Uterus (tissue), 4 donors: Measurements from ENCODE around the gene PTPRN2. TPM values are rescaled to one million over a fixed set of nuclear protein-coding genes. Genes with fewer than 3 reads are reported as not detected.

Experiments
- DNase-seq, 2 donors: peaks; one replicate each; pipeline ENCODE4 v3.0.0-alpha.2; 2019 to 2020
- H3K27ac ChIP-seq, 2 donors: fragments of 200-600 bp; sonication (generic); 1 replicate in 1 of 2; 2 replicates in 1 of 2; pipeline ENCODE4 v1.5.1; 2016 to 2018
- H3K27me3 ChIP-seq, 2 donors: fragments of 200-600 bp; sonication (generic); one replicate each; pipeline ENCODE4 v1.5.1; 2018 to 2019; ENCODE audit warnings: control low read depth in 1 of 2
- H3K36me3 ChIP-seq, 2 donors: fragments of 200-600 bp; sonication (generic); one replicate each; pipeline ENCODE4 v1.5.1; 2019; ENCODE audit warnings: control low read depth in 1 of 2
- H3K4me1 ChIP-seq, 2 donors: fragments of 200-600 bp; sonication (generic); one replicate each; pipeline ENCODE4 v1.5.1; 2018 to 2019; ENCODE audit warnings: control low read depth in 1 of 2
- H3K4me3 ChIP-seq, 2 donors: fragments of 200-600 bp; sonication (generic); 1 replicate in 1 of 2; 2 replicates in 1 of 2; pipeline ENCODE4 v1.5.1; 2018 to 2019; ENCODE audit warnings: mild to moderate bottlenecking in 1 of 2
- H3K9me3 ChIP-seq, 2 donors: fragments of 200-600 bp; sonication (generic); one replicate each; pipeline ENCODE4 v1.5.1; 2019; ENCODE audit warnings: control low read depth in 1 of 2
- CTCF ChIP-seq, 4 experiments: fragments of 200-600 bp in 2 of 4; fragments of 450-650 bp in 2 of 4; sonication (generic) in 2 of 4; IDR thresholded peaks; one replicate each; pipeline ENCODE4 v1.5.1; 2016 to 2019; ENCODE audit warnings: antibody characterized with exemption in 4 of 4, mild to moderate bottlenecking in 2 of 4, moderate library complexity in 1 of 4
- POLR2A ChIP-seq, 2 donors: fragments of 450-650 bp; IDR thresholded peaks; one replicate each; pipeline ENCODE4 v1.6.1; 2016; ENCODE audit warnings: antibody characterized with exemption in 2 of 2, mild to moderate bottlenecking in 1 of 2, moderate library complexity in 1 of 2
- intact Hi-C: fragments of 100-400 bp; cut with DNase I; formaldehyde crosslinking; loops from one replicate; pipeline ENCODE4 v1.15.1; 2023; ENCODE audit warnings: low total_unique reads
- total RNA-seq, 4 donors: library from RNA; depleted of rRNA in 3 of 4; stranded (reverse); fragments of >200 nt in 3 of 4; gene quantifications; one replicate each; pipeline versions ENCODE4 v1.1.0 to v1.2.4, GENCODE V29; 2014 to 2023
- donor health status: DM: yes; HTN: yes; CAD: no.

PTPRN2 gene
- total RNA-seq, 4 donors from 2014 or later = 1.2 to 5.2 (median 2.3) TPM

- intact Hi-C loops = no loop called here
- no peak for TF ChIP-seq POLR2A (IDR thresholded peaks at IDR 0.05)
- TF ChIP-seq CTCF (IDR thresholded peaks at IDR 0.05) = no peak
- H3K27me3 ChIP-seq = no peaks in the 10 kb centered on the region
- H3K4me1 ChIP-seq = no peaks in the 10 kb centered on the region
- no peaks in the 10 kb centered on the region for H3K36me3 ChIP-seq
- no peaks in the 10 kb centered on the region for H3K9me3 ChIP-seq
- H3K4me3 ChIP-seq = no peak overlapping the region
- no peak for DNase-seq
- no peak overlapping the region for H3K27ac ChIP-seq
Observed at GRCh38 chr7:158473221-158473620, 114.4 kb downstream of the PTPRN2 start.

- Histone ChIP-seq H3K27me3 (no peaks in the 10 kb centered on the region), H3K36me3 (no peaks in the 10 kb centered on the region), H3K27ac (no peak overlapping the region), H3K4me3 (no peak overlapping the region), H3K9me3 (no peaks in the 10 kb centered on the region), H3K4me1 (no peaks in the 10 kb centered on the region)
- intact Hi-C loops = no loop called here
- no peak for DNase-seq
- TF ChIP-seq POLR2A (IDR thresholded peaks at IDR 0.05) = no peak
- no peak for TF ChIP-seq CTCF (IDR thresholded peaks at IDR 0.05)
Observed at GRCh38 chr7:158472596-158472995, 115.0 kb downstream of the PTPRN2 start.

GRCh38 chr7:158471716-158472115, 115.9 kb downstream of the PTPRN2 start:
- Histone ChIP-seq H3K27me3 (no peaks in the 10 kb centered on the region), H3K36me3 (no peaks in the 10 kb centered on the region), H3K9me3 (no peaks in the 10 kb centered on the region), H3K4me1 (no peaks in the 10 kb centered on the region), H3K4me3 (no peak overlapping the region), H3K27ac (no peak overlapping the region)
- intact Hi-C loops = no loop called here
- no peak for DNase-seq
- TF ChIP-seq POLR2A (IDR thresholded peaks at IDR 0.05) (no peak), CTCF (IDR thresholded peaks at IDR 0.05) (no peak)

- H3K9me3 ChIP-seq = no peaks in the 10 kb centered on the region
- DNase-seq = no peak
- H3K27ac ChIP-seq = no peak overlapping the region
- H3K36me3 ChIP-seq = no peaks in the 10 kb centered on the region
- H3K4me3 ChIP-seq = no peak overlapping the region
- TF ChIP-seq CTCF (IDR thresholded peaks at IDR 0.05) = no peak
- TF ChIP-seq POLR2A (IDR thresholded peaks at IDR 0.05) = no peak
- no peaks in the 10 kb centered on the region for H3K4me1 ChIP-seq
- H3K27me3 ChIP-seq = no peaks in the 10 kb centered on the region
- intact Hi-C loops = no loop called here
Observed at GRCh38 chr7:158470336-158470735, 117.3 kb downstream of the PTPRN2 start.

DNA sequence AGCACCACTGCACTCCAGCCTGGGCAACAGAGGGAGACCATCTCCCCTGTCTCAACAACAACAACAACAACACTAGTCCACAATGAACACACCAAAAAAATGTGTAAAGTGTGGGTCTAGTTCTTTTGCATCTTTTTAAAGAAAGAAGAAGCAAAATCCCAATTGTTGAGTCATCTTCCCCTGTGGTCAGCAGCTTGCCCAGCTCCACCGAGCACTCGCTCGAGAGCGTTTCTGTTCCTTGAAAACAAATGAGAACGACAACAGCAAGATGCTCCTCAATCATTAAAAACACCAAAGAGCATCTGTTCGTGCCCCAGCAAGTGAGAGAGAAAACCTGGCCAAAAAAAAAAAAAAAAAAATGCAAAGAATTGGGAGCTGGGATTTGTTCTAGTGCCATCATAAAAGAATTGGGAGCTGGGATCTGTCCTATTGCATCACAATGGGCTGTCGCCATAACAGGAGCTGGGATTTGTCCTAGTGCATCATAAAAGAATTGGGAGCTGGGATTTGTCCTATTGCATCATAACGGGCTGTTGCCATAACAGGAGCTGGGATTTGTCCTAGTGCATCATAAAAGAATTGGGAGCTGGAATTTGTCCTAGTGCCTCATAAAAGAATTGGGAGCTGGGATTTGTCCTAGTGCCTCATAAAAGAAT, 118.1 kb downstream of the PTPRN2 start:
- H3K36me3 ChIP-seq = no peaks in the 10 kb centered on the region
- no peaks in the 10 kb centered on the region for H3K4me1 ChIP-seq
- H3K9me3 ChIP-seq = no peaks in the 10 kb centered on the region
- no peaks in the 10 kb centered on the region for H3K27me3 ChIP-seq
- DNase-seq = no peak
- TF ChIP-seq CTCF (IDR thresholded peaks at IDR 0.05) (no peak), POLR2A (IDR thresholded peaks at IDR 0.05) (no peak)
- H3K27ac ChIP-seq = no peak overlapping the region
- intact Hi-C loops = no loop called here
- no peak overlapping the region for H3K4me3 ChIP-seq
